Stimulated activated CD8-positive, alpha-beta memory T cell treated with anti-CD3 and anti-CD28 coated beads, Interleukin-12 subunit alpha, Interleukin-12 subunit beta, amount 100 ng/mL, for 24 hours (primary cell): ENCODE measurements around the gene GFY.
"Not testable (repeated sequence)": the region's sequence is repeated elsewhere in the genome, so short reads cannot be mapped to it uniquely, and the experiment has no call there.

Experiments used
- DNase-seq: peaks from one replicate; pipeline ENCODE4 v3.0.0-alpha.2; 2020; ENCODE audit errors: extremely low read depth

GFY gene

GRCh38 chr19:49469828-49470614, 44.8 kb downstream of the GFY start:
- no peak for DNase-seq

GRCh38 chr19:49470615-49470978, 45.4 kb downstream of the GFY start:
- no peak for DNase-seq

- DNase-seq: no peak
These were observed 47.7 kb downstream of the GFY start for GRCh38 chr19:49472936-49473335.

DNA sequence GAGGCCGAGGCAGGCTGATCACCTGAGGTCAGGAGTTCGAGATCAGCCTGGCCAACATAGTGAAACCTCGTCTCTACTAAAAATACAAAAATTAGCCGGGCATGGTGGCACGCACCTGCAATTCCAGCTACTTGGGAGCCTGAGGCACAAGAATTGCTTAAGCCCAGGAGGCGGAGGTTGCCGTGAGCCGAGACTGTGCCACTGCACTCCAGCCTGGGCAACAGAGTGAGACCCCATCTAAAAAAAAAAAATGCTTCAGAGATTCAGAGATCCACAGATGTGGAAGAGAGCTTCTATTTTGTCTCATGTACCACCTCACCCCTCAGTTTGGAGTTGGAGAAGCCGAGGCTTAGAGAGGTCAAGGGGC, 48.3 kb downstream of the GFY start:
- DNase-seq: not testable (repeated sequence)

DNA sequence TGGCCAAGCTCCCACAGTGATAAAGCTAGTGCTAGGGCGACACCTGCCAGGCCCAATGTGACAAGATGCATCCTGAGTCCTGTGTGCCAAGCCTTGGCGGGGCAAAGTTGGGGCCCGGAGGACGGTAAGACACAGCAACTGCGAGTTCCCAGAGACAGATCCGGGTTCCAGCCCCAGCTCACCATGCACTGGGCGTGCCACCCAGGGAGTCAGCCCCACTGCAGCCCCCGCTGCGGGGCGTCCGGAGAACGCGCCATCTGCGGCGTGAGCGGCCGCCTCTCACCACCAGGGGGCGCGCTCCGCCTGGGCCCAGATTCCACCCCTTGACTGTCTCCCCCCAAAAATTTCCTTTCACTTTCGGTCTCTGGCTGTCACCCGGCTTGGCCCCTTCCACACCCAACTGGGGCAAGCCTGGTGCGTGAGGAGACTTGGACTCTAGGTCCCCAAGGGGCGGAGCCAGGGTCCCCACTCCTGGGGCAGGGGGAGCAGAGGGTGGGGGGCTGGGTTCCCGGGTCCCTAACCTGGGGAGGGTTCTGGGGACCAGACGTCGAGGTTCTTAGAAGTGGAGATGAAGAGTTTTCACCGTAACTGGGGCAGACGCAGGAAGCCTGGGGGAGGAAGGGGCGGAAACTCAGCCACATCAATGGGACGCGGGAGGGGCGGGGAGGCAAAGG, 48.8 kb downstream of the GFY start, which contains the start of gene FLT3LG:
FLT3LG (plus strand) TSS at position 348 of the 674 bp plus-strand sequence. CDS start 425 bp downstream, outside the sequence.
- peak; percentile 69 for DNase-seq

DNA sequence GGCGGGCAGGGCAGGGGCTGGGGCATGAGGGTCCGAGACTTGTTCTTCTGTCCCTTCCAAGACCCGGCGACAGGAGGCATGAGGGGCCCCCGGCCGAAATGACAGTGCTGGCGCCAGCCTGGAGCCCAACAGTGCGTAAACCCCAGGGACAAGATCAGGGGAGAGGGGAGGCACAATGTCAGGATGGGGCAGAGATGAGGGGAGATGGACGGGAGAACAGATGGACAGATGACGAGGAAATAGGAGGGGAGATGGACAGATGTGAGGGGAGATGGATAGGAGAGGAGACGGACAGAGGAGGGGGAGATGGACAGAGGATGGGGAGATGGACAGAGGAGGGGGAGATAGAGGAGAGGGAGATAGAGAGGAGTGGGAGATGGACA, 49.3 kb downstream of the GFY start:
- DNase-seq: no peak

DNA sequence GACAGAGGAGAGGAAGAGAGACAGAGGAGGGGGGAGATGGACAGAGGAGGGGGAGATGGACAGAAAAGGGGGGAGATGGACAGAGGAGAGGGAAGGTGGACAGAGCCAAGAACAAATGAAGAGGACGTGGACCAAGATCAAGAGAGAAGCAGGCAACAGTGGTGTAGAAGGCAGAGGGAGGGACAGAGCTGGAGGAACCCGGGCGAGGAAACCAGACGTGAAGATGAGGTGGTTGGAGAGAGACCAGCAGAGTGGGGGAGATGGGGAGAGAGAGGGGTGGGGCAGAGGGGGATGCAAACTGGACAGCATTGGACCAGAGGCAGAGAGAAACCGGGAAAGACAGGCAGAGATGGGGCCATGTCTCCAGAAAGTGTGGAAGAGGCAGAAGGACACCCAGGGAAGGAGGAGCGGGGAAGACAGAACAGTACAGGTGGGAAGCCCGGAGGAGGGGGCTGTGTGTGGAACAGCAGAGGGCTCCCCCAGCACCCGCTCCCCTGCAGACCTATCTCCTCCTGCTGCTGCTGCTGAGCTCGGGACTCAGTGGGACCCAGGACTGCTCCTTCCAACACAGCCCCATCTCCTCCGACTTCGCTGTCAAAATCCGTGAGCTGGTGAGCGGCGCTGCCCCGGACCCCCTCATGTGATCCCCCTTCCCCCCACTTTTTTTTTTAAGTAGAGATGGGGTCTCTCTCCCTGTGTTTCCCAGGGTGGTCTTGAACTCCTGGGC, 50.2 kb downstream of the GFY start:
- DNase-seq: no peak

GRCh38 chr19:49475995-49476880, 51.0 kb downstream of the GFY start:
- DNase-seq: no peak
